Thoracic aorta (tissue), 2 donors: Measurements from ENCODE around the gene GGTLC2. TPM values are rescaled to one million over a fixed set of nuclear protein-coding genes. Genes with fewer than 3 reads are reported as not detected.
"Not testable (repeated sequence)": the region's sequence is repeated elsewhere in the genome, so short reads cannot be mapped to it uniquely, and the experiment has no call there.

Experiments
- ATAC-seq: fragments of 150-250 bp; one replicate; pipeline ENCODE4 v1.8.0; 2017; ENCODE audit warnings: low read depth; ENCODE audit not compliant: insufficient number of reproducible peaks, low FRiP score
- DNase-seq: peaks from one replicate; pipeline ENCODE4 v3.0.0-alpha.2; 2020; ENCODE audit warnings: low spot score
- H3K27ac ChIP-seq, 2 donors: fragments of 200-600 bp; sonication (generic); 1 replicate in 1 of 2; 2 replicates in 1 of 2; pipeline ENCODE4 v1.5.1; 2016; ENCODE audit warnings: mild to moderate bottlenecking in 2 of 2, moderate library complexity in 2 of 2
- H3K27me3 ChIP-seq: fragments of 200-600 bp; sonication (generic); replicated peaks from 2 replicates; pipeline ENCODE4 v1.6.0; 2016; ENCODE audit warnings: mild to moderate bottlenecking; ENCODE audit not compliant: insufficient read depth
- H3K36me3 ChIP-seq: fragments of 200-600 bp; sonication (generic); one replicate; pipeline ENCODE4 v1.5.1; 2016
- H3K4me1 ChIP-seq, 2 donors: fragments of 200-600 bp; sonication (generic); 1 replicate in 1 of 2; 2 replicates in 1 of 2; pipeline versions ENCODE4 v1.5.1 to v1.6.0; 2016; ENCODE audit warnings: low read depth in 2 of 2, mild to moderate bottlenecking in 1 of 2; ENCODE audit not compliant: control insufficient read depth in 1 of 2
- H3K4me3 ChIP-seq: fragments of 200-600 bp; sonication (generic); 2 replicates; pipeline ENCODE4 v1.5.1; 2016; ENCODE audit warnings: mild to moderate bottlenecking
- H3K9me3 ChIP-seq: fragments of 200-600 bp; sonication (generic); 2 replicates; pipeline ENCODE4 v1.5.1; 2016
- total RNA-seq, 2 donors: library from RNA; depleted of rRNA; stranded (reverse); fragments of >200 nt; gene quantifications; one replicate each; pipeline versions ENCODE4 v1.1.0 to v1.2.3, GENCODE V29; 2016
- TF ChIP-seq, protein P1 (sequence below): fragments of 200-600 bp; sonication (generic); IDR thresholded peaks from one replicate; pipeline ENCODE4 v1.5.1; 2019; ENCODE audit warnings: antibody characterized with exemption

GGTLC2 gene
- total RNA-seq, 2 donors from 2014 or later = not detected

DNA sequence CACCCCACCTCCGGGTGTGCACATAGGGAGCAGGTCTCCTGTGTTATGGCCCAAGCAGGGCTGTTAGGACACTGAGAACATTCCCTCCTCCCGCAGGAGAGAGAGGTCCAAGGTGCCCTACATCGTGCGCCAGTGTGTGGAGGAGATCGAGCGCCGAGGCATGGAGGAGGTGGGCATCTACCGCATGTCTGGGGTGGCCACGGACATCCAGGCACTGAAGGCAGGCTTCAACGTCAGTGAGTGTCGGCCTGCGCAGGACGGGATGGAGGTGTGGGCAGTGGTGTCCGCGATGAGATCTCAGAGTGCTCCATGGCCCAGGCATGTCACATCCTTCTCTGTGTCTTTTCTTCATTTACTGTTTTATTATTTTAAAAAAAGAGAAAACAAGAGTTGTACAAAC lies 12.2 kb upstream of the GGTLC2 start:
- H3K36me3 ChIP-seq, H3K9me3 ChIP-seq, ATAC-seq, H3K4me3 ChIP-seq, DNase-seq, H3K4me1 ChIP-seq, H3K27me3 ChIP-seq, H3K27ac ChIP-seq: not testable (repeated sequence)

DNA sequence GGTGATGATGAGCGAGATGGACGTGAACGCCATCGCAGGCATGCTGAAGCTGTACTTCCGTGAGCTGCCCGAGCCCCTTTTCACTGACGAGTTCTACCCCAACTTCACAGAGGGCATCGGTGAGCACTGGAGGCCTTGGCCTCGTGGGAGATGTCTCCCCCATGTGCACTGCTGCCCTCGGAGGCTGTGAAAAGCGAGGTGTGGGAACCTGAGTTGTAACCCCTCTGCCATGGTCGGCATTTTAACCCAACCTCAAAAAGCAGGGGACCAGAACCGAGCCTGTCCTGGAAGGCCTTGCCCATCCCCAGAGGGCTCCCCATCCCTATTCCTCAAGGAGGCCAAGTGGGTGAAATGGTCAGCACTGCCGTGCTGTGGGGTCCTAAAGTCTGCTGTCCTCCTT lies 10.9 kb upstream of the GGTLC2 start:
- not testable (repeated sequence) for H3K27me3 ChIP-seq, H3K4me1 ChIP-seq, H3K9me3 ChIP-seq, H3K4me3 ChIP-seq, ATAC-seq, H3K27ac ChIP-seq, H3K36me3 ChIP-seq, DNase-seq

DNA sequence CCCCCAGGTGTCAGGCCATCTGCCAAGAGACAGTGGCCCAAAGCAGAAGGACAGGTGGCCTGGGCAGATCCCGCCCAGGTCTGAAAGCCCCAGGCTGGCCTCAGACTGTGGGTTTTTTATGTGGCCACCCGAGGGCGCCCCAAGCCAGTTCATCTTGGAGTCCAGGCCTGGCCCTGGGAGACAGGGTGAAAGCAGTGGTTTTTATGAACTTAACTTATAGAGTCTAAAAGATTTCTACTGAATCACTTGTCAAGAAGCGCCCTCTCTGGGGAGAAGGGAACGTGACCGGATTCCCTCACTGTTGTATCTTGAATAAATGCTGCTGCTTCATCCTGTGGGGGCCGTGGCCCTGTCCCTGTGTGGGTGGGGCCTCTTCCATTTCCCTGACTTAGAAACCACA lies 8.2 kb upstream of the GGTLC2 start:
- not testable (repeated sequence) for ATAC-seq, DNase-seq, H3K27me3 ChIP-seq, H3K9me3 ChIP-seq, H3K4me1 ChIP-seq, H3K27ac ChIP-seq, H3K4me3 ChIP-seq, H3K36me3 ChIP-seq

DNA sequence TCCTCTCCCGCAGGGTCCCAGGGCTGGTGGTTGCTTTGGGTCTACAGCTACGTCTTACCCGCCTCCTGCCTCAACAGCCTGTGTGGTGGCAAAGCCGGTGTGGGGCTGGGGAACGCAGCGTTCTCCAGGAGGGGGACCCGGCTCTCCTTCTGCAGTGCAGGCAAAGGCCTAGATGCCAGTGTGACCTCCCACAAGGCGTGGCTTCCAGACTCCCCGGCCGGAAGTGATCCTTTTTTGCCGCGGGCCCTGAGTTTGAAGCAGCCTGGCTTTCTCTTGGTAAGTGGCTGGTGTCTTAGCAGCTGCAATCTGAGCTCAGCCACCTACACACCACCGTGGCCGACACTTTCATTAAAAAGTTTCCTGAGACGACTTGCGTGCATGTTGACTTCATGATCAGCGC lies 6.1 kb upstream of the GGTLC2 start:
- H3K9me3 ChIP-seq, H3K4me3 ChIP-seq, H3K4me1 ChIP-seq, ATAC-seq, DNase-seq, H3K36me3 ChIP-seq, H3K27me3 ChIP-seq, H3K27ac ChIP-seq: not testable (repeated sequence)

DNA sequence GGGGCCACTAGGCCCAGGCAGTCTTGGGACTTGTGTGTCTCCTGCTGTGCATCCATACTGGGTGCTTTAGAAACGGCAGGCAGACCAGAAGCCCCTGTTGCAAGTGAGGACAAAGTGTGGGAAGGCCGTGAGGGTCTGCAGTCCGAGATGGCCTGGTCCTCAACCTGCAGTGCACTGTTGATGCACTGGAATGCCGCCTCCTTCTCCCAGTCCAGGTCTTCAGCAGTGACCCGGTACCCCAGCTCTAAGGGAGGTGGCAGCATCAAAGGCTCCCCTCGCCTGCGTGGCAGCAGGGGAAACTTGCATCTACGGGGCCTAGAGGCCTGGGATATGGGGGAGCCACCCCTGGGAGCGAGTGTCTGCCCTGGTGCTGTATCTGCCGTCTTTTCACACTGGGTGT lies 2.2 kb upstream of the GGTLC2 start:
- H3K9me3 ChIP-seq, DNase-seq, ATAC-seq, H3K4me3 ChIP-seq, H3K36me3 ChIP-seq, H3K4me1 ChIP-seq, H3K27me3 ChIP-seq, H3K27ac ChIP-seq: not testable (repeated sequence)

DNA sequence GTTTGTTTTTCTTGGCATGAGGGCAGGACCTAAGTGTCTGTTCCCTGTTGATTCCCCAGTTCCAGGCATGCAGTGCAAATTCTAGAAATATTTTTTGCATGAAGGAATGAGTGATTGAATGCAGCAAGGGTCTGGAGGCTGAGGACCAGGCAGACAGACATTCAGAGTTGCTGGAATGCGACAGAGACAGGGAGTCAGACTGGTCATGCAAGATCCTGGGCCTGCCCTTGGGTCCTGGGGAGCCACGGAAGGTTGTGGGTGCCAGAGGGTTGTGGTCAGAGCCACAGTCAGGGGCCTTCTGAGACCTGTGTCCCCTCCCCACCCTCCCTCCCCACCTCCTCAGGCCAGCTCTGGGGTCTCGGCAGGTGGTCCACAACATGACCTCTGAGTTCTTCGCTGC lies 1.6 kb downstream of the GGTLC2 start:
- not testable (repeated sequence) for H3K27ac ChIP-seq, ATAC-seq

DNA sequence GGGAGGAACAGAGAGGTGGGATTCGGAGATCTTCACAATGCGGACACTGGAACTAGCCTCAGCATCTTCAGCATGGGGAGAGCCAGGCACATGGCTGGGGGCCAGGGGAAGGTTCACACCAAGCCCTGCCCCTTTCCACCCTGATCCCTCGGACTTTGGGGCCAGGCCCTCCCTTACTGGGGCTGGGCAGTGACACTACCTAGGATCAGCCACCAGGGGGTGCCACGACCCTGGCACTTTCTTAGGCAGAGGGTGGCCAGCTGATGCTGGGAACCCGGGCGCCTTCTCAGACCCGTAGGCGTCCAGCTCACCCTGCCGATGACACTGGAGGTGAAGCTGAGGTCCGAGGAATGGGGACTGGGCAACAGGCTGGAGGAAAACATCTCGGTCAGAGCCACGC lies 3.5 kb downstream of the GGTLC2 start:
- not testable (repeated sequence) for H3K4me3 ChIP-seq, DNase-seq, ATAC-seq, H3K36me3 ChIP-seq, H3K27me3 ChIP-seq, H3K9me3 ChIP-seq, H3K27ac ChIP-seq, H3K4me1 ChIP-seq
- TF ChIP-seq, protein P1, sequence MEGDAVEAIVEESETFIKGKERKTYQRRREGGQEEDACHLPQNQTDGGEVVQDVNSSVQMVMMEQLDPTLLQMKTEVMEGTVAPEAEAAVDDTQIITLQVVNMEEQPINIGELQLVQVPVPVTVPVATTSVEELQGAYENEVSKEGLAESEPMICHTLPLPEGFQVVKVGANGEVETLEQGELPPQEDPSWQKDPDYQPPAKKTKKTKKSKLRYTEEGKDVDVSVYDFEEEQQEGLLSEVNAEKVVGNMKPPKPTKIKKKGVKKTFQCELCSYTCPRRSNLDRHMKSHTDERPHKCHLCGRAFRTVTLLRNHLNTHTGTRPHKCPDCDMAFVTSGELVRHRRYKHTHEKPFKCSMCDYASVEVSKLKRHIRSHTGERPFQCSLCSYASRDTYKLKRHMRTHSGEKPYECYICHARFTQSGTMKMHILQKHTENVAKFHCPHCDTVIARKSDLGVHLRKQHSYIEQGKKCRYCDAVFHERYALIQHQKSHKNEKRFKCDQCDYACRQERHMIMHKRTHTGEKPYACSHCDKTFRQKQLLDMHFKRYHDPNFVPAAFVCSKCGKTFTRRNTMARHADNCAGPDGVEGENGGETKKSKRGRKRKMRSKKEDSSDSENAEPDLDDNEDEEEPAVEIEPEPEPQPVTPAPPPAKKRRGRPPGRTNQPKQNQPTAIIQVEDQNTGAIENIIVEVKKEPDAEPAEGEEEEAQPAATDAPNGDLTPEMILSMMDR = peak; percentile 34

More for the DNA sequence above, 1.6 kb downstream of the GGTLC2 start:
- H3K4me1 ChIP-seq, H3K4me3 ChIP-seq, H3K27me3 ChIP-seq, H3K9me3 ChIP-seq, H3K36me3 ChIP-seq, DNase-seq: not testable (repeated sequence)

DNA sequence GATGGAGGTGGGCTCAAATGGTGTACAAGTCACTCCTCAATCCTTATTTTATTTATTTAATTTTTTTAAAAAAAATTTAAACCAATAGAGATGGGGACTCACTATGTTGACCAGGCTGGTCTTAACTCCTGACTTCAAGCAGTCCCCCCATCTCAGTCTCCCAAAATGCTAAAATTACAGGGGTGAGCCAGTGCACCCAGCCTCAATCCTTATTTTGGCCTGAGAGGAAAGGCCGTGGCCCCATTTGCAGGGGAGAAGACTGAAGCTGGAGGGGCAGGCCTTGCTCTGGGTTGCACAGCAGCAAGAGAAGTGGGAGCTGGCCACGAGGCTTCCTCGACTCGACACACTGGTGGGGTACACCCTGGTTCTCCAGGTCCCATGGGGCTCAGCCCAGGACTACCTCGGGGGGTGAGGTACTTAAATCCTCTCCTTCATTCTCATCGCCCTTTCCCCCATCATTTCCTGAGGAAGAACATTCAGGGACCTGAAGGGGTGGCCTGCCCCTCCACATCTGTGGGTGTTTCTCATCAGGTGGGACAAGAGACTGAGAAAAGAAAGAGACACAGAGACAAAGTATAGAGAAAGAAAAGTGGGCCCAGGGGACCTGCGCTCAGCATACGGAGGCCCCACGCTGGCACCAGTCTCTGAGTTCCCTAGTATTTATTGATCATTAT lies 4.6 kb downstream of the GGTLC2 start:
- not testable (repeated sequence) for H3K4me3 ChIP-seq, H3K4me1 ChIP-seq, H3K36me3 ChIP-seq, ATAC-seq, H3K27ac ChIP-seq, H3K9me3 ChIP-seq, DNase-seq, H3K27me3 ChIP-seq

DNA sequence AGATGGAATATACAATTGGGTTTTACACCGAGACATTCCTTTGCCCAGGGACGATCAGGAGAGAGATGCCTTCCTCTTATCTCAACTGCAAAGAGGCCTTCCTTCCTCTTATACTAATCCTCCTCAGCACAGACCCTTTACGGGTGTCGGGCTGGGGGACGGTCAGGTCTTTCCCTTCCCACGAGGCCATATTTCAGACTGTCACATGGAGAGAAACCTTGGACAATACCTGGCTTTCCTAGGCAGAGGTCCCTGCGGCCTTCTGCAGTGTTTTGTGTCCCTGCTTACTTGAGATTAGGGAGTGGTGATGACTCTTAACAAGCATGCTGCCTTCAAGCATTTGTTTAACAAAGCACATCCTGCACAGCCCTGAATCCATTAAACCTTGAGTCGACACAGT lies 5.3 kb downstream of the GGTLC2 start:
- H3K4me3 ChIP-seq, H3K9me3 ChIP-seq, ATAC-seq, H3K27me3 ChIP-seq, DNase-seq, H3K27ac ChIP-seq, H3K36me3 ChIP-seq, H3K4me1 ChIP-seq: not testable (repeated sequence)

DNA sequence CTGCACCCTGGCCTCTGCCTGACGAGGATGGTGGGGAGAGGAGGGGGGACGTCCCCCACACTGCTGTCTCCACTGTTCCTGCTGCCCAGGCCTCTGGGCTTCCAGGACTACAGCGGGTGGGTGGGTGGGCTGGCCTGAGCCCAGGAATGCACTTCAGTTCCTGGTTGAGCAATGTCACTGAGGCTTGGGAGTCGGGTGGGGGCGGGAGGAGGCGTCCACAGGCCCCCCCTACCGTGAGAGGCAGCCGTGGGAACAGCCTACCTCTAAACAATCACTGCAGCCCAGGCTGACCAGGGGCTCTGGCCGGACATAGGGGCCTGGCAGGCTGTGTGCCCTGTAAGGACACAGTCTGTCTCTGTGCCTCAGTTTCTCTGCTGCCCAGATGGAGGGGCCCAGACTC lies 6.0 kb downstream of the GGTLC2 start:
- H3K4me3 ChIP-seq, DNase-seq, H3K9me3 ChIP-seq, H3K4me1 ChIP-seq, ATAC-seq, H3K27me3 ChIP-seq, H3K36me3 ChIP-seq, H3K27ac ChIP-seq: not testable (repeated sequence)

DNA sequence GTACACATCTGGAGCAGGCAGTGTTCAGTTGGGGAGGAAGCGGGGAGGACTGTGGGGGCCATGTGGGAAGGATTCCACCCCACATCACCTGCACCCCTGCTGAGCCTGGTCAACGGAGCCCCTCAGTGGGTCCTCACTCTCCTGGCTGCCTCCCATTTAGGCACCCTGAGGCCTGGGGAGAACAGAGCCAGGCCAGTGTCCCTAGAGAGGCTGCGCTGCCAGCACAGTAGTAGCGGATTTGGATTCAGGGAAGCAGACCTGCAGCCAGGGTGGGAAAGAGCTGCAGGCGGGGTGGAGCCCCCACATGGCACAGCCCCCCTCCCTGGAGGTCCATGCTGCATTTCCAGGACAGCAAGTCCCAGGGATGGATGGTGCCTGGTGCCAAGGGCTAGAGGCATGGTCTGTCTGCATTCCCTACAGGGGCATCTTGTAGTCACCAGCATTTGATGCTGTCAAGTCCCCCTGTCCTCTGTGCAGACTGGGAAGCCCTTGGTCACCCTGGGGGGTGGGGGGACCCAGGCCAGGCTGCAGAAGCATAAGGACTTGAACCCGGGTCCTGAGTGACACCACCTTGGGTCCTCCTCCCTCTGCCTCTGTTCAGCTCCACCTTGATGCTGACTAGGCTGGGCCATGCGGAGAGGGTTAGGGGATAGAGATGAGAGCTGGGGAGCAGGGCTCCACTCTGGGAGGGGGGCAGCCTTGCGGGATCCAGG lies 6.5 kb downstream of the GGTLC2 start:
- ATAC-seq, H3K27me3 ChIP-seq, H3K27ac ChIP-seq, H3K9me3 ChIP-seq, H3K4me3 ChIP-seq, H3K4me1 ChIP-seq, H3K36me3 ChIP-seq, DNase-seq: not testable (repeated sequence)

DNA sequence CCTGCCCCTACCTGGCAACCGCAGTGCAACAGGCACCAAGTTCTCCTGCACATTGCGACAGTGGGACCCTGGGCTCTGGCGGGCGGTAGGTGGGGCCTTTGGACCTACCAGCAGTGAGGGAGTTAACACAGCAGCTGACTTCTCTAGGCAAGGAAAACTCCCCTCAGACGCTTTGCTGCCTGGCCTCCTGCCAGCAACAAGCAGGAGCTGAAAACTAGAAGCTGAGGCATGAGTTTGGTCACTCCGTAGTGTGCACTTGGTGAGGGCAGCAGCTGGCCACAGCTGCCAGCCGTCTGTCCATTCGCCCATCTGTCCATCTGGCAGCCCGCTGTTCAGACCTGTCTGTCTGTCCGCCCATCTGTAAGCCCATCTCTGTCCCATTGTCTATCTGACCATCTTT lies 7.2 kb downstream of the GGTLC2 start:
- not testable (repeated sequence) for H3K27me3 ChIP-seq, H3K27ac ChIP-seq, H3K36me3 ChIP-seq, H3K4me1 ChIP-seq, ATAC-seq, DNase-seq, H3K9me3 ChIP-seq, H3K4me3 ChIP-seq
